HepG2 (cell line): ENCODE results near the gene TGM6. TPM values are rescaled to one million over a fixed set of nuclear protein-coding genes. Genes with fewer than 3 reads are reported as not detected.

Experiments used
- HNF4G ChIP-seq, 2 experiments: sonication (generic) in 1 of 2; formaldehyde crosslinking in 1 of 2; IDR thresholded peaks; 2 replicates each; pipeline versions ENCODE4 v1.4.0 to v1.6.1; 2011 to 2020; ENCODE audit warnings: borderline replicate concordance in 2 of 2, low read depth in 2 of 2, mild to moderate bottlenecking in 2 of 2, low read length in 1 of 2, missing genetic modification reagents in 1 of 2, moderate library complexity in 1 of 2
- KLF15 ChIP-seq: sonication (generic); formaldehyde crosslinking; IDR thresholded peaks from 2 replicates; pipeline ENCODE4 v1.8.1; 2023; ENCODE audit warnings: borderline replicate concordance, mild to moderate bottlenecking, inconsistent platforms, missing genetic modification reagents, mixed read lengths
- NR2F2 ChIP-seq: IDR thresholded peaks from 2 replicates; pipeline ENCODE4 v1.6.1; 2012; ENCODE audit warnings: low read depth, inconsistent platforms, borderline replicate concordance
- SRSF9 ChIP-seq: fragments of 200-400 bp; formaldehyde crosslinking; IDR thresholded peaks from 2 replicates; pipeline ENCODE4 v1.6.1; 2018; ENCODE audit warnings: borderline replicate concordance, mild to moderate bottlenecking, low read depth, low read length; ENCODE audit not compliant: insufficient read depth, poor library complexity, severe bottlenecking
- ZBTB42 ChIP-seq: sonication (generic); formaldehyde crosslinking; IDR thresholded peaks from 2 replicates; pipeline ENCODE4 v1.5.0; 2020; ENCODE audit warnings: mild to moderate bottlenecking, missing genetic modification reagents
- ZMAT3 ChIP-seq: sonication (generic); formaldehyde crosslinking; conservative IDR thresholded peaks from 2 replicates; pipeline ENCODE4 v1.7.0; 2021; ENCODE audit warnings: missing genetic modification reagents
- ZNF234 ChIP-seq: sonication (generic); formaldehyde crosslinking; conservative IDR thresholded peaks from 2 replicates; pipeline ENCODE4 v1.5.1; 2020; ENCODE audit warnings: mild to moderate bottlenecking, missing genetic modification reagents
- ZNF460 ChIP-seq: sonication (generic); formaldehyde crosslinking; IDR thresholded peaks from 2 replicates; pipeline ENCODE4 v1.5.1; 2020; ENCODE audit warnings: missing genetic modification reagents, mild to moderate bottlenecking, borderline replicate concordance
- ZNF709 ChIP-seq: sonication (generic); formaldehyde crosslinking; IDR thresholded peaks from 2 replicates; pipeline ENCODE4 v1.5.0; 2020; ENCODE audit warnings: mild to moderate bottlenecking, missing genetic modification reagents
- polyA plus RNA-seq, 8 experiments: library from polyadenylated mRNA; depleted of rRNA in 3 of 8; stranded (reverse) in 7 of 8; unstranded in 1 of 8; fragments of >200 nt; fragmentation: Illumina TruSeq in 4 of 8; extraction: Trizol in 4 of 8; gene quantifications; 2 replicates each; pipeline versions ENCODE4 v1.2.1 to v1.2.3, GENCODE V29; 2011 to 2016; ENCODE audit warnings: low read depth in 4 of 8, missing spikeins in 1 of 8, mixed read lengths in 1 of 8; ENCODE audit not compliant: insufficient read depth in 1 of 8
- total RNA-seq, 5 experiments: library from RNA; depleted of rRNA; stranded (reverse); fragments of >200 nt; fragmentation: Illumina TruSeq; extraction: Trizol; gene quantifications; 2 replicates each; pipeline ENCODE4 v1.2.3, GENCODE V29; 2016; ENCODE audit warnings: low read depth in 1 of 5
- TF ChIP-seq, protein P1 (sequence below): sonication (generic); formaldehyde crosslinking; IDR thresholded peaks from 2 replicates; pipeline ENCODE4 v1.5.1; 2020; ENCODE audit warnings: mild to moderate bottlenecking, missing genetic modification reagents, moderate library complexity
- TF ChIP-seq, protein P2 (sequence below): sonication (generic); formaldehyde crosslinking; IDR thresholded peaks from 2 replicates; pipeline ENCODE4 v1.5.1; 2020; ENCODE audit warnings: missing genetic modification reagents, mild to moderate bottlenecking, borderline replicate concordance
- TF ChIP-seq, protein P3 (sequence below): sonication (generic); formaldehyde crosslinking; IDR thresholded peaks from 2 replicates; pipeline ENCODE4 v1.5.0; 2020; ENCODE audit warnings: missing genetic modification reagents

TGM6 gene
- total and polyA plus RNA-seq, 2 of the 13 experiments (the other 11 are each of a cell fraction or from before 2014, with no cell fraction given) = not detected

DNA sequence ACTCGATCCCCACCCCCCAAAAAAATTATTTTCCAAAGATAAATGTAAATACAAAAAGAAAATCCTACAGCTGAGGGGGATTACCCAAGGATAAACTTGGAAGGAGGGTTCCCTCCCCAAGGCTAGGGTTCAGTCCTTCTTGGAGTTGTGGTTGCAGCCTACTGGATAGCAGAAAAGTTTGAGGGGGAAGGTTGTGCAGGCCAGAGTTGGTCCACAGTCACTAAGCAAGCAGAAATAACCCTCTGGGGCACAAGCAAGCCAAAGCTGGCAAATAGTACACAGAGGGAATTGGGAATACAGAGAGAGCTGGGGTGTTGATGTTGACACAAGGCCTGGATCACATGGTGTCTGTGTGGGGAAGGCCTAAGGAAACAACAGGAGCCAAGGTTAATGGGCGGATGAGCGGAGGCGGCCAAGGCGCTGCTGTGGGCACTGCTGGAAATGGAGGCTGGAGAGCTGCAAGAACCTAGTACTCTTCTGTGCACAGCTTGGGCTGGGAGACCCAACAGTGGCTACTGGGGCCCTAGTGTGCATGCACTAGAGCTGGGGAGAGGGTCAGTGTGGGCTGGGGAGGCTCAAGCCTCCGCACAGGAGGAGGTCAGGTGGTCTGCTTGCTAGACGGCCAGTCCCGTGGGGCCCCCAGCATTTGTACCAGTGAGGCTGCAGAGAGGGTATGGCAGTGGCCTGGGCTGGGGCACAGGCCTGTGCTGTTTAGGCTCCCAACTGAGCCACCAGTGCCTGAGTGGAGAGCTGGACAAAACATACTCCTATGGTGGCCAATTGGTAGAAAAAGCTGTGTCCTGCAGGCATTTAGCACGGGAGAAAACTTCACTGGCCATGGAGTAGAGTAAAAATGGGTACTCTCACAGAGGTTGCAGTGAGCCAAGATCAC is 95.4 kb downstream of the TGM6 start (continued):
- TF ChIP-seq HNF4G (IDR thresholded peaks at IDR 0.05; ENCODE audit: borderline replicate concordance, low read depth, low read length) = no peak
- peak; percentile 56 for TF ChIP-seq HNF4G (CRISPR knock-in tag; IDR thresholded peaks at IDR 0.05; ENCODE audit: borderline replicate concordance, low read depth)
- no peak for TF ChIP-seq SRSF9
- 0 out of 2 replicates have a peak, but pooled peaks have one; percentile 42 for TF ChIP-seq KLF15 (CRISPR knock-in tag)
- TF ChIP-seq, protein P1, sequence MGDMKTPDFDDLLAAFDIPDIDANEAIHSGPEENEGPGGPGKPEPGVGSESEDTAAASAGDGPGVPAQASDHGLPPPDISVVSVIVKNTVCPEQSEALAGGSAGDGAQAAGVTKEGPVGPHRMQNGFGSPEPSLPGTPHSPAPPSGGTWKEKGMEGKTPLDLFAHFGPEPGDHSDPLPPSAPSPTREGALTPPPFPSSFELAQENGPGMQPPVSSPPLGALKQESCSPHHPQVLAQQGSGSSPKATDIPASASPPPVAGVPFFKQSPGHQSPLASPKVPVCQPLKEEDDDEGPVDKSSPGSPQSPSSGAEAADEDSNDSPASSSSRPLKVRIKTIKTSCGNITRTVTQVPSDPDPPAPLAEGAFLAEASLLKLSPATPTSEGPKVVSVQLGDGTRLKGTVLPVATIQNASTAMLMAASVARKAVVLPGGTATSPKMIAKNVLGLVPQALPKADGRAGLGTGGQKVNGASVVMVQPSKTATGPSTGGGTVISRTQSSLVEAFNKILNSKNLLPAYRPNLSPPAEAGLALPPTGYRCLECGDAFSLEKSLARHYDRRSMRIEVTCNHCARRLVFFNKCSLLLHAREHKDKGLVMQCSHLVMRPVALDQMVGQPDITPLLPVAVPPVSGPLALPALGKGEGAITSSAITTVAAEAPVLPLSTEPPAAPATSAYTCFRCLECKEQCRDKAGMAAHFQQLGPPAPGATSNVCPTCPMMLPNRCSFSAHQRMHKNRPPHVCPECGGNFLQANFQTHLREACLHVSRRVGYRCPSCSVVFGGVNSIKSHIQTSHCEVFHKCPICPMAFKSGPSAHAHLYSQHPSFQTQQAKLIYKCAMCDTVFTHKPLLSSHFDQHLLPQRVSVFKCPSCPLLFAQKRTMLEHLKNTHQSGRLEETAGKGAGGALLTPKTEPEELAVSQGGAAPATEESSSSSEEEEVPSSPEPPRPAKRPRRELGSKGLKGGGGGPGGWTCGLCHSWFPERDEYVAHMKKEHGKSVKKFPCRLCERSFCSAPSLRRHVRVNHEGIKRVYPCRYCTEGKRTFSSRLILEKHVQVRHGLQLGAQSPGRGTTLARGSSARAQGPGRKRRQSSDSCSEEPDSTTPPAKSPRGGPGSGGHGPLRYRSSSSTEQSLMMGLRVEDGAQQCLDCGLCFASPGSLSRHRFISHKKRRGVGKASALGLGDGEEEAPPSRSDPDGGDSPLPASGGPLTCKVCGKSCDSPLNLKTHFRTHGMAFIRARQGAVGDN = peak; percentile 95
- TF ChIP-seq ZNF709 (CRISPR knock-in tag) = peak; percentile 31; the same call in 1 of the 2 replicates
- TF ChIP-seq ZBTB42 (CRISPR knock-in tag) = peak; percentile 60; the same call in 1 of the 2 replicates
- TF ChIP-seq ZNF234 (CRISPR knock-in tag) = no peak
- TF ChIP-seq, protein P2, sequence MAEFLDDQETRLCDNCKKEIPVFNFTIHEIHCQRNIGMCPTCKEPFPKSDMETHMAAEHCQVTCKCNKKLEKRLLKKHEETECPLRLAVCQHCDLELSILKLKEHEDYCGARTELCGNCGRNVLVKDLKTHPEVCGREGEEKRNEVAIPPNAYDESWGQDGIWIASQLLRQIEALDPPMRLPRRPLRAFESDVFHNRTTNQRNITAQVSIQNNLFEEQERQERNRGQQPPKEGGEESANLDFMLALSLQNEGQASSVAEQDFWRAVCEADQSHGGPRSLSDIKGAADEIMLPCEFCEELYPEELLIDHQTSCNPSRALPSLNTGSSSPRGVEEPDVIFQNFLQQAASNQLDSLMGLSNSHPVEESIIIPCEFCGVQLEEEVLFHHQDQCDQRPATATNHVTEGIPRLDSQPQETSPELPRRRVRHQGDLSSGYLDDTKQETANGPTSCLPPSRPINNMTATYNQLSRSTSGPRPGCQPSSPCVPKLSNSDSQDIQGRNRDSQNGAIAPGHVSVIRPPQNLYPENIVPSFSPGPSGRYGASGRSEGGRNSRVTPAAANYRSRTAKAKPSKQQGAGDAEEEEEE (CRISPR knock-in tag) = peak; percentile 95; the same call in 1 of the 2 replicates
- TF ChIP-seq ZNF460 (CRISPR knock-in tag) = peak; percentile 30; the same call in 1 of the 2 replicates
- TF ChIP-seq, protein P3, sequence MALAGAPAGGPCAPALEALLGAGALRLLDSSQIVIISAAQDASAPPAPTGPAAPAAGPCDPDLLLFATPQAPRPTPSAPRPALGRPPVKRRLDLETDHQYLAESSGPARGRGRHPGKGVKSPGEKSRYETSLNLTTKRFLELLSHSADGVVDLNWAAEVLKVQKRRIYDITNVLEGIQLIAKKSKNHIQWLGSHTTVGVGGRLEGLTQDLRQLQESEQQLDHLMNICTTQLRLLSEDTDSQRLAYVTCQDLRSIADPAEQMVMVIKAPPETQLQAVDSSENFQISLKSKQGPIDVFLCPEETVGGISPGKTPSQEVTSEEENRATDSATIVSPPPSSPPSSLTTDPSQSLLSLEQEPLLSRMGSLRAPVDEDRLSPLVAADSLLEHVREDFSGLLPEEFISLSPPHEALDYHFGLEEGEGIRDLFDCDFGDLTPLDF (CRISPR knock-in tag) = no peak
- TF ChIP-seq NR2F2 = peak; percentile 47; the same call in 1 of the 2 replicates
- peak; percentile 64; the same call in 1 of the 2 replicates for TF ChIP-seq ZMAT3 (CRISPR knock-in tag)
